Measurements from ENCODE around the gene PRKAR1A. TPM values are rescaled to one million over a fixed set of nuclear protein-coding genes. Genes with fewer than 3 reads are reported as not detected.
A peak's percentile ranks its signal among the peaks of the same experiment; 100 is the strongest.
"Not testable (repeated sequence)": the region's sequence is repeated elsewhere in the genome, so short reads cannot be mapped to it uniquely, and the experiment has no call there.

PRKAR1A gene
- total RNA-seq, 3 donors from 2014 or later: 331 to 432 (median 409) TPM

- Histone ChIP-seq H3K36me3 (no peaks in the 10 kb centered on the region), H3K27ac (peak overlapping the region in 1 of 2 donors; percentile 53), H3K4me1 (peaks cover 0 to 7% of the 10 kb centered on the region in 2 donors), H3K27me3 (no peaks in the 10 kb centered on the region), H3K4me3 (no peak overlapping the region), H3K9me3 (no peaks in the 10 kb centered on the region)
- DNase-seq (ENCODE audit: low spot score in 2 of 2): no peak
- TF ChIP-seq POLR2AphosphoS5 (IDR thresholded peaks at IDR 0.05) (no peak), POLR2A (IDR thresholded peaks at IDR 0.05) (no peak)
- TF ChIP-seq, protein P1, sequence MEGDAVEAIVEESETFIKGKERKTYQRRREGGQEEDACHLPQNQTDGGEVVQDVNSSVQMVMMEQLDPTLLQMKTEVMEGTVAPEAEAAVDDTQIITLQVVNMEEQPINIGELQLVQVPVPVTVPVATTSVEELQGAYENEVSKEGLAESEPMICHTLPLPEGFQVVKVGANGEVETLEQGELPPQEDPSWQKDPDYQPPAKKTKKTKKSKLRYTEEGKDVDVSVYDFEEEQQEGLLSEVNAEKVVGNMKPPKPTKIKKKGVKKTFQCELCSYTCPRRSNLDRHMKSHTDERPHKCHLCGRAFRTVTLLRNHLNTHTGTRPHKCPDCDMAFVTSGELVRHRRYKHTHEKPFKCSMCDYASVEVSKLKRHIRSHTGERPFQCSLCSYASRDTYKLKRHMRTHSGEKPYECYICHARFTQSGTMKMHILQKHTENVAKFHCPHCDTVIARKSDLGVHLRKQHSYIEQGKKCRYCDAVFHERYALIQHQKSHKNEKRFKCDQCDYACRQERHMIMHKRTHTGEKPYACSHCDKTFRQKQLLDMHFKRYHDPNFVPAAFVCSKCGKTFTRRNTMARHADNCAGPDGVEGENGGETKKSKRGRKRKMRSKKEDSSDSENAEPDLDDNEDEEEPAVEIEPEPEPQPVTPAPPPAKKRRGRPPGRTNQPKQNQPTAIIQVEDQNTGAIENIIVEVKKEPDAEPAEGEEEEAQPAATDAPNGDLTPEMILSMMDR (IDR thresholded peaks at IDR 0.05): no peak
- intact Hi-C loops (cut with DNase I; ENCODE audit: low total_unique reads): no loop called here
Observed at GRCh38 chr17:68578236-68578635, 66.0 kb downstream of the PRKAR1A start.

GRCh38 chr17:68579194-68579927 is 67.1 kb downstream of the PRKAR1A start:
- intact Hi-C loops (cut with DNase I; ENCODE audit: low total_unique reads): no loop called here
- Histone ChIP-seq H3K27ac (peak overlapping the region; percentile 72 to 88), H3K4me3 (no peak overlapping the region), H3K27me3 (no peaks in the 10 kb centered on the region), H3K36me3 (no peaks in the 10 kb centered on the region), H3K9me3 (no peaks in the 10 kb centered on the region), H3K4me1 (peaks cover 0 to 7% of the 10 kb centered on the region in 2 donors)
- DNase-seq (ENCODE audit: low spot score in 2 of 2): no peak
- TF ChIP-seq POLR2A (IDR thresholded peaks at IDR 0.05) (no peak), POLR2AphosphoS5 (IDR thresholded peaks at IDR 0.05) (no peak)
- TF ChIP-seq, protein P1 (IDR thresholded peaks at IDR 0.05): no peak

DNA sequence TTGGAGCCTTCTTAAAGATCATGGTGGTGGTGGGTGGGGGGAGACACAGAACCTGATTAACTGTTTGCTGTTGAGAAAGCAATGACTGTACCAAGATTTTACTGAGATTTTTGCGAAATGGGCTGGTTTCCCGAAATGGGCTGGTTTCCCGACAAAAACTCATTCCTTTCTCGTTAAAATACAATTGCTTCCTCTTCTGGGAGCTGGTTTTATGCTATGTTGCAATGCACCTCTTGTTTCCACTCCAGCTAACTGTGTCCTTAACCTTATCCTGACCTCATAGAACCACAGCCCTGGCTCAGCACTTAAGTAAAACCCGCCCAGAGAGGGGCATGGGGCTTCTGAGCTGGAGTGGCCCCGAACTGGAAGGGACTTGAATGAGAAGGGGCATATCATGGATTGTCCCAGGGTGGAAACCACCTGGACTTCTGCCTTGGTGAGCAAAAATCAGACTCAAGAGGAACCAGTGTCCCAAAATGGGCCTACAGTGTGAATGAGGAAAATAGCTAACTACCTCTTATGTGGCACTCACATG is 68.1 kb downstream of the PRKAR1A start:
- Histone ChIP-seq H3K9me3 (no peaks in the 10 kb centered on the region), H3K4me1 (peaks cover 0 to 7% of the 10 kb centered on the region in 2 donors), H3K36me3 (no peaks in the 10 kb centered on the region), H3K27ac (peak overlapping the region; percentile 72 to 88), H3K4me3 (no peak overlapping the region), H3K27me3 (no peaks in the 10 kb centered on the region)
- TF ChIP-seq POLR2A (IDR thresholded peaks at IDR 0.05) (no peak), POLR2AphosphoS5 (IDR thresholded peaks at IDR 0.05) (peak in 2 of 3 donors; percentile 42 to 76)
- TF ChIP-seq, protein P1 (IDR thresholded peaks at IDR 0.05): no peak
- intact Hi-C loops (cut with DNase I; ENCODE audit: low total_unique reads): no loop called here
- DNase-seq (ENCODE audit: low spot score in 2 of 2): peak in 1 of 2 donors; percentile 35

GRCh38 chr17:68581863-68582645 is 69.8 kb downstream of the PRKAR1A start:
- no peaks in the 10 kb centered on the region for H3K27me3 ChIP-seq
- H3K27ac ChIP-seq: peak overlapping the region; percentile 37 to 63
- intact Hi-C loops (cut with DNase I; ENCODE audit: low total_unique reads): no loop called here
- no peaks in the 10 kb centered on the region for H3K36me3 ChIP-seq
- no peak for DNase-seq (ENCODE audit: low spot score in 2 of 2)
- H3K9me3 ChIP-seq: no peaks in the 10 kb centered on the region
- TF ChIP-seq, protein P1 (IDR thresholded peaks at IDR 0.05): no peak
- no peak for TF ChIP-seq POLR2A (IDR thresholded peaks at IDR 0.05)
- TF ChIP-seq POLR2AphosphoS5 (IDR thresholded peaks at IDR 0.05): no peak
- no peak overlapping the region for H3K4me3 ChIP-seq
- peaks cover 0 to 7% of the 10 kb centered on the region in 2 donors for H3K4me1 ChIP-seq

- intact Hi-C loops (cut with DNase I; ENCODE audit: low total_unique reads); H3K4me3 ChIP-seq; H3K4me1 ChIP-seq; H3K9me3 ChIP-seq; DNase-seq (ENCODE audit: low spot score in 2 of 2); H3K36me3 ChIP-seq; H3K27me3 ChIP-seq: not testable (repeated sequence)
- H3K27ac ChIP-seq: peak overlapping the region in 1 of 2 donors; percentile 41
Observed at GRCh38 chr17:68582867-68583266, 70.6 kb downstream of the PRKAR1A start.

Measured in breast epithelium (tissue), 4 donors.